IPS-18c (cell line): ENCODE data around the gene ISM1.

Source experiments
- H3K4me3 ChIP-seq: 2 replicates; pipeline ENCODE4 v1.7.0; 2013; ENCODE audit warnings: low read depth, mild to moderate bottlenecking, low read length, moderate library complexity; ENCODE audit not compliant: insufficient read depth
- H3K9me3 ChIP-seq: one replicate; pipeline ENCODE4 v1.6.1; 2013; ENCODE audit warnings: mild to moderate bottlenecking, low read length, moderate library complexity; ENCODE audit not compliant: control insufficient read depth, insufficient read depth

The ISM1 gene

DNA sequence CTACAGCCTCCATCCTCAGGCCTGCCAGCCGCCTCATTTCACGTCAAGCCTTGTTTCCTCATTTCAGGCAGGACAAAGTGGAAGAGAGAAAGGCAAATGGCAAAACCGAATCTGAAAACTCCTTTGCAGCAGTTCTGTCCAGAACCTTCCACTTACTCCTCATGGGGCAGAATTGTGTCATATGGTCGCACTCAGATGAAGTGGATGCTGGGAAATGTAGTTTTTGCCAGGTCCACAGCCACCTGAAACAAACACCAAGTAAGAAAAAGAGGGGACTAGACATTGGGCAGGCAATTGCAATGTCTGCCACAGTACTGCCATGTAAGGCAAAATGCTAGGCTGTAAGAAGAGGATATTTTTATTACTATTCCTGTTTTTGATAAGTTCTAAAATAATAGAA lies 44.9 kb downstream of the ISM1 start:
- H3K4me3 ChIP-seq: no peak overlapping the region
- no peaks in the 10 kb centered on the region for H3K9me3 ChIP-seq

GRCh38 chr20:13267231-13267630 lies 46.2 kb downstream of the ISM1 start:
- Histone ChIP-seq H3K4me3 (no peak overlapping the region), H3K9me3 (no peaks in the 10 kb centered on the region)

DNA sequence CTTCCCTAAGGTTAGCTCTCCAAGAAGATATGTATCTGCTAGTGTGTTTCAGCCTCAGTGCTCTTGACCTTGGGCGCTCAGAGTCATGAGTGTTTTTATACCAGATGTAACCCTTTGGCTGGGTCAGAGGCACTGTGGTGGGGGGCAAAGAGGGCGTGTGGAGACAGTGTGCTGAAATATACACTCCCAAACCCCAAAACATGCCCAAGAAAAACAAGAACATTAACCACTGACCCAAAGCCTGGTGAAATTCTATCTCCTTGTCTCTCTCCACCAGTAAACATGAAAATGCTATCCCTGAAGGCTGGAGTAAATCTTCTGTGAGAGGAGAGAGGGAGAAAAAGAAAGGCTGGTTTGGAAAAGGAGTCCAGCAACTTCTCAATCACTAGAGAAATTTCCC lies 47.9 kb downstream of the ISM1 start:
- no peak overlapping the region for H3K4me3 ChIP-seq
- H3K9me3 ChIP-seq: no peaks in the 10 kb centered on the region

DNA sequence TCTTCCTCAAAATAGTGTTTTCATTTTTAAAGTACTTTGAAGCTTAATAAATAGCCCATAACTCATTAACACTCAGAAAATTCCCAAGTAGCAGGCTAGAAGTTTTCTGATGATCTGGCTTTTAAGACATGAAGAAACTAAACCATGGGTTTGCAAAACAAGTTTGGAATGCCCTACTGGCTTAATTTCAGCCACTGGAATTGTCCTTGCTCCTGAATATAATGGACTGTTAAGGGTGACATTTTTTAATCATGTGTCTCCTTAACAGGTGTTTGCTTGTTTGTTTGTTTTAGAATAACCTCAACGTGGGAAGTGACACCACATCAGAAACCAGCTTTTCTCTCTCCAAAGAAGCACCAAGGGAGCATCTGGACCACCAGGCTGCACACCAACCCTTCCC lies 49.1 kb downstream of the ISM1 start:
- no peak overlapping the region for H3K4me3 ChIP-seq
- no peaks in the 10 kb centered on the region for H3K9me3 ChIP-seq

DNA sequence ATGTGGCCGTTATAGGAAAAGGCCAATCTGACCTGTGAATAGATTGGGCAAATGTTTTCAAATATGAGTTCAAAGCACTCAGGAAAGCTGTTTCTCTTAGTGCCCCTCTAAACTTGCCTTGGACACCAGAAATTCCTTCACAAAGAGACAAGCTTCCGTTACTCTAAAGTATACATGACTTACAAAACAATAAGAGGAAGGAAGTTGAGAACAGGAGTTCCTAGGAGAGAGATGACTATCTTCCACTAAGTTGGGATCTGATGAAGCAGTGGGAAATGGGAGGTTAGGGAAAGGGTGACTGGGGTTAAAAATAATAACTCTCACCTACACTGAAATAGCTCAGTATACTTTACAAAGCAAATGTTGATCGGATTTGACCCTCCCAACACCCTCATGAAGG lies 50.0 kb downstream of the ISM1 start:
- H3K9me3 ChIP-seq: no peaks in the 10 kb centered on the region
- no peak overlapping the region for H3K4me3 ChIP-seq

- no peaks in the 10 kb centered on the region for H3K9me3 ChIP-seq
Measured at GRCh38 chr20:13271977-13272975, 51.2 kb downstream of the ISM1 start.

DNA sequence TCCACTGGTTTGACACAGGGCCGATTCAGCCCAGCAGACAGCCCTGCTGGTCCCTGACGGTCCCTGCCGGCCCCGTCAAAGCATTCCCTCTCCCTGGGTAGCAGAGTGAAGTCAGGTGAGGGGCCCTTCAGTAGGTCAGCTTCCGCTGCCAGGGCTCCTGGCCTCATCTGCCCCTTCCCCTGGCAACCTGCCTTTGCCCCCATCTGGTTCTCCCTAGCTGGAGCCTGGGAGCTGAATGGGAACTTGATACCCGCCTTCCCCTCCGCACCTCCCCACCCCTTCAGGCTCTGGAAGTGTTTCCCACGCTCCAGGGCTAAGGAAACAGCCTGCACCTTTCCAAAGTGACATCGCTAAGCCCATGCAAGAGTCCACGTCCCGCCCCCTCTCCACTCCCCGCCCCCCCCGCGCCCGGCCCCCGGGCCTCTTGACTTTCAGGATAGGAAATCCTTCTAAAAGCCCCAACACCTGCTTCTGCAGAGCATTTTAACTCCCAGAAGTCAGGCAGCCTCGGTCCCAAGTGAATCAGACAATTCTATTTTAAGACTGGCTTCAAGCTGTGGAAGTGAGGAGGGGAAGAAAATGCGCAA lies 53.3 kb downstream of the ISM1 start:
- Histone ChIP-seq H3K9me3 (no peaks in the 10 kb centered on the region), H3K4me3 (no peak overlapping the region)

More at GRCh38 chr20:13271977-13272975, 51.2 kb downstream of the ISM1 start:
- H3K4me3 ChIP-seq: no peak overlapping the region

GRCh38 chr20:13276945-13277541 lies 56.0 kb downstream of the ISM1 start:
- no peaks in the 10 kb centered on the region for H3K9me3 ChIP-seq

DNA sequence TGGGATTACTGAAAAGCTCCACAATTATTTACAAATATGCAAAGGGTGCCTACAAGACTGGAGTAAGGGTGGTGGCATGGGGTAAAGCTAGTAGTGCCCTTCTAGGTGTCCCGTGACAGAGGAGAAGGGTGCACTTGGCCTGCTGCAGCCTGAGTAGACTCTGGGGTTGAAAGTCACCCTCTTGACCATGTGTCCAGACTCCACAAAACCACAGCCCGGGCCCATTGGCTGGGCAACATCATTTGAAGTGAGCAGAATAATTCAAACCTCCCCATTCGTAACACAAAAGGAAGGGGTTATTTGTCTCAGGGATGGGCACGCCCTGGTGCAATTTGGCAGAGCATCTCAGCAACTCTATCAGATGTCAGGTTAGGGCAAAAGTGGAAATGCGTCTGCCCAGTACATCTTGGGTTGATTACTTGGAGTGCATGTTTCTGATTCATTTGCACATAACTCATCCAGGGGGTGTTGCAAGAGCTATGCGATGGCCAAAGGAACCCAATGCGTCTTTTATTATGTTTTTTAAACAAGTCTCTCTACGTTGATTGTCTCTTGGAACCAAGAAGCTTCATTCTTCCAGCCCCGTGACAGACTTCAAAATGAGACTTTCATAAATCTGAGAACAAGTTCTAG lies 56.7 kb downstream of the ISM1 start:
- Histone ChIP-seq H3K4me3 (no peak overlapping the region), H3K9me3 (no peaks in the 10 kb centered on the region)

More at GRCh38 chr20:13276945-13277541, 56.0 kb downstream of the ISM1 start:
- no peak overlapping the region for H3K4me3 ChIP-seq

DNA sequence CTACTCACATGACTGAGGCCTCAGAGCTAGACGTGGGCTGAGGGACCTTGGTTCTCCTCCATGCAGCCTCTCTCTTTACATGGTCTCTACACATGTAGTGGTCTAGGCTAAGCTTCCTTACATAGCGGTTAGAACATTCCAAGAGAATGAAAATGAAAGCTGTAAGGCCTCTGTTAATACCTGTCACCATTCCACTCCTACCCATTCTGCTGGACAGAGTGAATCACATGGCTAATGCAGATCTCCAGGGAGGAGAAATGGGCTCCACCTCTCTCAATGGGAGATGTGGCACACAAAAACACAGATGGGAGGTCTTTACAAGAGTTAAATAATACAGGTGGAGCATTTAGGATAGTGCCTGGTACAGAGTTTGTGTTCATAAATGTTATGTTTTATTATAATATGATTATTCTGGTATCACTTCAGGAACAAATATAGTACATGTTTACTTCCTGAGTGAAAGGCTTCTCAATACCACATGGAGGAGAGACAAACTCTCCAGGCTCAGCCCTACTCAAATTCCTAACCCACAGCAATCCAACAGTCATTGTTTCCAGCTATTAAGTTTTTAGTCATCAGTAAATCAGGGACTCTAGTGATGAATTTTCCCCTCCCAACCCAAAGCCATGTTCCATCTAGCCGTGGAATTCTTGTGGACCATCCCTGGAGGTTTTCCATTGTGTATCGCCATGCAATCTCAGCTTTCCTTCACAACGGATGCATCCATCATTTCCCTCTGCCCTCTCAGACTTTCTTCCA lies 57.9 kb downstream of the ISM1 start:
- H3K9me3 ChIP-seq: no peaks in the 10 kb centered on the region
- H3K4me3 ChIP-seq: no peak overlapping the region

- H3K4me3 ChIP-seq: no peak overlapping the region
- H3K9me3 ChIP-seq: no peaks in the 10 kb centered on the region
Measured at GRCh38 chr20:13280609-13281324, 59.7 kb downstream of the ISM1 start.

DNA sequence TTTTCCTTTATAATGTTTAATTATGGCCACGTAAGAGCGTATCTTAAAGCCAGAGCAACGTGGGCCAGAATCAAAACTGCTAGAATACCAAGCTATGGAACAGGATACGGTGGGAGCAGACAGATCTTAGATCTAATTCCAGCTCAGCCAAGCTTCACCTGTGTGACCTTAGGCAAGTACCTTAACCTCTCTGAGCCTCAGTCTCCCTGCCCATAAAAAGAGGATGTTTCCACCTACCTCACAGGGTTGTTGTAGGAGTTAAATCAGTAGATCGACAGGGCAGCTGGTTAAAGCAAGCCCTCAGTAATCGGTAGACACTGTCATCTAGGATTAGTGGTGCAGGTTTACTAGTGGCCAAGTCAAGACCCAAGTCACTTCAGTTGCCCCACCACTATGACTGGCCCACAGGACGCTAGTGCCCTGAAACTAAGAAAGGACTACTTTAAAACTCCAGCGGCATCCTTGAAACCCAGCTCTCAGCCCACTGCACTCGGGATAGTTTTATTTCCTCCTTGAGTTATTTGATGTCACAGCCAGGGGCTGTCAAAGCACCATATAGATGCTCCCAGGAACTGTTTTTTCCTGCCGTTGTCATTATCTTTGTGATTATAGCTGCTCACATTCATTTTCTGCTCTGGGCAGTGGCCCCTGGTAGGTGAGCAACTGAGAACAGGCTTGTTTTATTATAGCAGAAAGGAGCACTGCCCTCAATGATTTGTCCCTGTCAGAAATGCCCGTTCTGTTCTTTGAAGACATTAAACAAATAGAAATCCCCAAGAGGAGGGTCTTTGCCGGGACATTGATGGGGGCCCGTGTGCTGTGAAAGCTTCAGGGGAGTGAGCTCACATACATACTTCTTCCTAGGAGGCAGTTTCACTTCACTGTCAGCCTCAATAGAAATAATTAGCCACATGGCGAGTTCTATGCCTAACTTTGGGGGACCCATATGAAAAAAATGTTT lies 63.1 kb downstream of the ISM1 start:
- no peak overlapping the region for H3K4me3 ChIP-seq
- H3K9me3 ChIP-seq: no peaks in the 10 kb centered on the region

- Histone ChIP-seq H3K9me3 (no peaks in the 10 kb centered on the region), H3K4me3 (no peak overlapping the region)
Measured at GRCh38 chr20:13284830-13285229, 63.8 kb downstream of the ISM1 start.

DNA sequence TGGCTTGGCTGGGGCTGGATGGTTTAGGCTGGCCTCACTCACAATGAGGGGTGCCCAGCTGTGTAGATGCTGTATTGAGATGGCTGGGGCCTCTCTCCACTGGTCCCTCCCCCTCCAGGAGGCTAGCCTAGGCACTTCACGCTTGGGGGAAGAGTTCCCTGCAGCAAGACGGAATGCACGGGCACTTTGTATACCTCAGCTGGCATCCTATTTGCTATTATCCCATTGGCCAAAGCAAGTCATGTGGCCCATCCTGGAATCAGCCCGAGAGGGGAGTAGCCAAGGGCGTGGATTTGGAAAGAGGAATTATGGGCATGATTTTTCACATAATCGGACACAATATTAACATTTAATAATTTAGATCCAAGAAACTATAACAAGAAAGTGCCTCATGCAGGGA lies 64.3 kb downstream of the ISM1 start:
- H3K9me3 ChIP-seq: no peaks in the 10 kb centered on the region
- H3K4me3 ChIP-seq: no peak overlapping the region

DNA sequence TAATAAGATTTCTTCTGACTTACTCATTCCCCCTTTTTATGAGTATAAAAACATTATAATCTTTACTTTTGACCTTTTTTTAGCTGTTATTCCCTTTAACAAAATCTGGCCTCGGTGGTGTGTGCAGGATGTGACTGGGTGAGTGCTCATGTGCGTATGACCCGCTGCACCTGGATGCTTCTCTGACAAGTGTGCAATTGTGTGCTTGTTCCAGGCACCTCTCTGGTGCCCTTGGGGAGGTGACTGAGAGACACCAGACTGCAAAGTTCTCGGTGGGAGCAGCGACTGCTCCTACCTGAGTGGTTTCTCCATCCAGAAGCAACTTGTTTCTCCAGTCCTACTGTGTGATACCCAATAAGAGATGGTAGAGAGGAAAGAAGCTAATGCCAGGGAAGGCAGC lies 65.0 kb downstream of the ISM1 start:
- Histone ChIP-seq H3K9me3 (no peaks in the 10 kb centered on the region), H3K4me3 (no peak overlapping the region)
